HEK293 (cell line): ENCODE results near the gene CROCC.

ENCODE experiments used
- GLIS1 ChIP-seq: fragments of 450-650 bp; formaldehyde crosslinking; IDR thresholded peaks from 2 replicates; pipeline ENCODE4 v1.5.1; 2016; ENCODE audit warnings: missing biosample characterization, missing genetic modification characterization
- HOXA7 ChIP-seq: sonication (generic); formaldehyde crosslinking; IDR thresholded peaks from 2 replicates; pipeline ENCODE4 v1.8.1; 2022; ENCODE audit warnings: missing genetic modification reagents, borderline replicate concordance
- KLF7 ChIP-seq: fragments of 450-650 bp; formaldehyde crosslinking; IDR thresholded peaks from 2 replicates; pipeline ENCODE4 v1.5.1; 2016; ENCODE audit warnings: missing biosample characterization, missing genetic modification characterization, borderline replicate concordance
- OVOL3 ChIP-seq: fragments of 450-650 bp; formaldehyde crosslinking; IDR thresholded peaks from 2 replicates; pipeline ENCODE4 v1.5.1; 2016; ENCODE audit warnings: missing biosample characterization, missing genetic modification characterization
- PATZ1 ChIP-seq: fragments of 450-650 bp; formaldehyde crosslinking; IDR thresholded peaks from 2 replicates; pipeline ENCODE4 v1.5.1; 2016; ENCODE audit warnings: missing biosample characterization, missing genetic modification characterization
- PRDM4 ChIP-seq: fragments of 450-650 bp; formaldehyde crosslinking; IDR thresholded peaks from 2 replicates; pipeline ENCODE4 v1.5.1; 2017; ENCODE audit warnings: missing biosample characterization, missing genetic modification characterization
- SALL2 ChIP-seq: fragments of 450-650 bp; formaldehyde crosslinking; IDR thresholded peaks from 2 replicates; pipeline ENCODE4 v1.5.0; 2017; ENCODE audit warnings: missing biosample characterization, mild to moderate bottlenecking, missing genetic modification characterization, borderline replicate concordance
- WT1 ChIP-seq: fragments of 450-650 bp; formaldehyde crosslinking; IDR thresholded peaks from 2 replicates; pipeline ENCODE4 v1.5.1; 2016; ENCODE audit warnings: missing biosample characterization, missing genetic modification characterization
- YY2 ChIP-seq: fragments of 450-650 bp; formaldehyde crosslinking; IDR thresholded peaks from 2 replicates; pipeline ENCODE4 v1.5.1; 2016; ENCODE audit warnings: missing biosample characterization, missing genetic modification characterization
- ZBTB11 ChIP-seq: fragments of 450-650 bp; formaldehyde crosslinking; conservative IDR thresholded peaks from 2 replicates; pipeline ENCODE4 v1.5.1; 2016; ENCODE audit warnings: low read depth, missing biosample characterization, missing genetic modification characterization
- ZBTB17 ChIP-seq: fragments of 450-650 bp; formaldehyde crosslinking; IDR thresholded peaks from 2 replicates; pipeline ENCODE4 v1.5.1; 2016; ENCODE audit warnings: missing biosample characterization, missing genetic modification characterization
- ZBTB48 ChIP-seq: fragments of 450-650 bp; formaldehyde crosslinking; IDR thresholded peaks from 2 replicates; pipeline ENCODE4 v1.5.1; 2016; ENCODE audit warnings: missing biosample characterization, missing genetic modification characterization
- ZBTB7A ChIP-seq: fragments of 450-650 bp; formaldehyde crosslinking; IDR thresholded peaks from 2 replicates; pipeline ENCODE4 v1.5.1; 2016; ENCODE audit warnings: low read depth, missing biosample characterization, missing genetic modification characterization
- ZEB2 ChIP-seq: fragments of 450-650 bp; formaldehyde crosslinking; IDR thresholded peaks from 2 replicates; pipeline ENCODE4 v1.5.1; 2016; ENCODE audit warnings: missing biosample characterization, missing genetic modification characterization
- ZIC2 ChIP-seq: fragments of 450-650 bp; formaldehyde crosslinking; IDR thresholded peaks from 2 replicates; pipeline ENCODE4 v1.5.1; 2016; ENCODE audit warnings: missing biosample characterization, missing genetic modification characterization
- ZNF114 ChIP-seq: fragments of 450-650 bp; formaldehyde crosslinking; IDR thresholded peaks from 2 replicates; pipeline ENCODE4 v1.5.0; 2017; ENCODE audit warnings: missing biosample characterization, missing genetic modification characterization
- ZNF214 ChIP-seq: fragments of 450-650 bp; formaldehyde crosslinking; IDR thresholded peaks from 2 replicates; pipeline ENCODE4 v1.5.1; 2017; ENCODE audit warnings: missing biosample characterization, mild to moderate bottlenecking, missing genetic modification characterization, borderline replicate concordance
- ZNF248 ChIP-seq: fragments of 450-650 bp; formaldehyde crosslinking; IDR thresholded peaks from 2 replicates; pipeline ENCODE4 v1.5.1; 2017; ENCODE audit warnings: missing biosample characterization, missing genetic modification characterization
- ZNF292 ChIP-seq: fragments of 450-650 bp; formaldehyde crosslinking; IDR thresholded peaks from 2 replicates; pipeline ENCODE4 v1.5.1; 2016; ENCODE audit warnings: low read depth, missing biosample characterization, missing genetic modification characterization, borderline replicate concordance
- ZNF311 ChIP-seq: fragments of 450-650 bp; formaldehyde crosslinking; IDR thresholded peaks from 2 replicates; pipeline ENCODE4 v1.5.1; 2017; ENCODE audit warnings: missing biosample characterization, missing genetic modification characterization, borderline replicate concordance
- ZNF354C ChIP-seq: fragments of 450-650 bp; formaldehyde crosslinking; IDR thresholded peaks from 2 replicates; pipeline ENCODE4 v1.5.1; 2016; ENCODE audit warnings: missing biosample characterization, missing genetic modification characterization, low read depth, borderline replicate concordance
- ZNF366 ChIP-seq: fragments of 450-650 bp; formaldehyde crosslinking; conservative IDR thresholded peaks from 2 replicates; pipeline ENCODE4 v1.5.1; 2016; ENCODE audit warnings: missing biosample characterization, missing genetic modification characterization
- ZNF37A ChIP-seq: fragments of 450-650 bp; IDR thresholded peaks from 2 replicates; pipeline ENCODE4 v1.5.1; 2018; ENCODE audit warnings: missing biosample characterization, missing genetic modification characterization
- ZNF501 ChIP-seq: fragments of 450-650 bp; formaldehyde crosslinking; IDR thresholded peaks from 2 replicates; pipeline ENCODE4 v1.5.1; 2016; ENCODE audit warnings: missing biosample characterization, missing genetic modification characterization
- ZNF513 ChIP-seq: fragments of 450-650 bp; IDR thresholded peaks from 2 replicates; pipeline ENCODE4 v1.5.1; 2018; ENCODE audit warnings: missing biosample characterization, missing genetic modification characterization
- ZNF530 ChIP-seq: fragments of 450-650 bp; formaldehyde crosslinking; IDR thresholded peaks from 2 replicates; pipeline ENCODE4 v1.5.1; 2016; ENCODE audit warnings: low read depth, missing biosample characterization, missing genetic modification characterization
- ZNF560 ChIP-seq: fragments of 450-650 bp; formaldehyde crosslinking; IDR thresholded peaks from 2 replicates; pipeline ENCODE4 v1.5.1; 2017; ENCODE audit warnings: missing biosample characterization, missing genetic modification characterization, borderline replicate concordance
- ZNF654 ChIP-seq: fragments of 450-650 bp; formaldehyde crosslinking; IDR thresholded peaks from 2 replicates; pipeline ENCODE4 v1.5.1; 2016; ENCODE audit warnings: low read depth, missing biosample characterization, missing genetic modification characterization
- ZNF701 ChIP-seq: fragments of 450-650 bp; formaldehyde crosslinking; IDR thresholded peaks from 2 replicates; pipeline ENCODE4 v1.5.1; 2016; ENCODE audit warnings: missing biosample characterization, missing genetic modification characterization
- ZSCAN5A ChIP-seq: fragments of 450-650 bp; formaldehyde crosslinking; IDR thresholded peaks from 2 replicates; pipeline ENCODE4 v1.5.1; 2016; ENCODE audit warnings: missing biosample characterization, missing genetic modification characterization

Gene CROCC

GRCh38 chr1:16960560-16961296 is 39.0 kb downstream of the CROCC start (continued):
- TF ChIP-seq PRDM4 (tag by site-specific recombination) (0 out of 2 replicates have a peak, but pooled peaks have one; percentile 10), ZNF560 (no peak), GLIS1 (peak; percentile 40; the same call in 1 of the 2 replicates), KLF7 (tag by site-specific recombination) (no peak), SALL2 (tag by site-specific recombination) (no peak), WT1 (tag by site-specific recombination) (no peak), ZNF701 (tag by site-specific recombination) (no peak), ZNF114 (tag by site-specific recombination) (no peak), ZBTB48 (tag by site-specific recombination) (no peak), OVOL3 (tag by site-specific recombination) (no peak), ZNF366 (tag by site-specific recombination) (no peak), YY2 (tag by site-specific recombination) (no peak), ZNF654 (tag by site-specific recombination) (no peak), ZNF513 (tag by site-specific recombination) (no peak), ZBTB17 (tag by site-specific recombination) (no peak), ZNF530 (tag by site-specific recombination) (no peak), ZNF292 (no peak), ZEB2 (tag by site-specific recombination) (peak; percentile 90), PATZ1 (peak; percentile 35), ZNF501 (no peak), ZNF354C (tag by site-specific recombination) (no peak), ZNF311 (no peak), HOXA7 (CRISPR knock-in tag) (no peak), ZNF248 (tag by site-specific recombination) (no peak), ZNF214 (tag by site-specific recombination) (no peak), ZIC2 (peak; percentile 50; the same call in 1 of the 2 replicates), ZBTB7A (0 out of 2 replicates have a peak, but pooled peaks have one; percentile 36), ZBTB11 (tag by site-specific recombination) (0 out of 2 replicates have a peak, but pooled peaks have one; percentile 27), ZSCAN5A (tag by site-specific recombination) (no peak), ZNF37A (tag by site-specific recombination) (no peak)
